ENCODE measurements around the gene PDE4B. TPM values are rescaled to one million over a fixed set of nuclear protein-coding genes. Genes with fewer than 3 reads are reported as not detected.
A peak's percentile ranks its signal among the peaks of the same experiment; 100 is the strongest.

PDE4B gene
- polyA plus RNA-seq, 6 donors from 2014 or later = 126 to 400 (median 150) TPM

DNA sequence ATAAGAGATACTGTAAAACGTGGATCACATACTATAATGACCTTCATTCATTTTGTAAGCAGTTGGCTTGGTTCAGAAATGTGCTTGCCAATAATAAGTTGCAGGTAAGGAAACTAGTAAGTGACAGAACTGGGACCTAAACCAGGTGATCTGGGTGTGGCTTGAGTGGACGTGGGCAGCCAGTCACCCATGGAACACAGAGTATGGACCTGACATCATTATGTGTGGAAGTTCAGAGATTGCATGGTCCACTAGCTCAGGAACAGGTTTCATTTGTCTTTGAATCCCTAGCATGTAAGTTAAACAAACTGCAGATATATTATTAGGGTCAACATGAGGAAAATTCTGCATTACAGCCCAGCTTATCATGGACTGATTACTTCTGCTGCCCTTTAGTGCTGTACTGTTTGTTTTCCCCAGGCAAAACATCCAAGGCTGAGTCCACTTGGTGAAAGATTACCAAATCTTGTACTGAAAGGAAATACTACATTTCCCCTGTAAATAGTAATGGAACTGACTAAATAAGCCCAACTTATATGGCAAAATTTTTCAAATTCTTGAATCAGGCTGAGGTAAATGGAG is 414.0 kb downstream of the PDE4B start:
- Mint-ChIP-seq H3K4me3 (no peak overlapping the region), H3K4me1 (no peaks in the 10 kb centered on the region), H3K27me3 (peaks cover 5 to 19% (median 7%) of the 10 kb centered on the region in 3 donors), H3K36me3 (peaks cover 0 to 8% of the 10 kb centered on the region in 2 donors), H3K9me3 (peaks cover 5 to 12% (median 7%) of the 10 kb centered on the region in 7 donors), H3K27ac (no peak overlapping the region)
- DNase-seq (no peak), ATAC-seq (ENCODE audit: low read depth in 2 of 2) (no peak)

GRCh38 chr1:66207484-66207883 is 414.8 kb downstream of the PDE4B start:
- Mint-ChIP-seq H3K4me1 (no peaks in the 10 kb centered on the region), H3K9me3 (peaks cover 5 to 12% (median 7%) of the 10 kb centered on the region in 7 donors), H3K27ac (no peak overlapping the region), H3K27me3 (peaks cover 5 to 27% (median 7%) of the 10 kb centered on the region in 3 donors), H3K36me3 (peaks cover 0 to 8% of the 10 kb centered on the region in 2 donors), H3K4me3 (no peak overlapping the region)
- ATAC-seq (ENCODE audit: low read depth in 2 of 2) (no peak), DNase-seq (no peak)

GRCh38 chr1:66208632-66209031 is 415.9 kb downstream of the PDE4B start:
- Mint-ChIP-seq H3K9me3 (peaks cover 3 to 9% (median 5%) of the 10 kb centered on the region in 7 donors), H3K27me3 (peaks cover 5 to 32% (median 7%) of the 10 kb centered on the region in 3 donors), H3K36me3 (peaks cover 0 to 8% of the 10 kb centered on the region in 2 donors), H3K4me3 (no peak overlapping the region), H3K27ac (no peak overlapping the region), H3K4me1 (no peaks in the 10 kb centered on the region)
- ATAC-seq (ENCODE audit: low read depth in 2 of 2) = no peak
- DNase-seq = no peak

GRCh38 chr1:66210635-66211244 is 418.0 kb downstream of the PDE4B start:
- peaks cover 0 to 5% (median 2%) of the 10 kb centered on the region in 7 donors for H3K9me3 Mint-ChIP-seq
- peaks cover 0 to 19% (median under 1%) of the 10 kb centered on the region in 3 donors for H3K27me3 Mint-ChIP-seq
- H3K4me1 Mint-ChIP-seq = no peaks in the 10 kb centered on the region
- peaks cover 0 to 4% of the 10 kb centered on the region in 2 donors for H3K36me3 Mint-ChIP-seq
- ATAC-seq (ENCODE audit: low read depth in 2 of 2) (no peak), DNase-seq (no peak)
- H3K4me3 Mint-ChIP-seq = no peak overlapping the region
- H3K27ac Mint-ChIP-seq = no peak overlapping the region

GRCh38 chr1:66211521-66211920 is 418.8 kb downstream of the PDE4B start:
- Mint-ChIP-seq H3K27me3 (peaks cover 0 to 13% (median 0%) of the 10 kb centered on the region in 3 donors), H3K4me3 (no peak overlapping the region), H3K9me3 (peaks cover 0 to 5% (median 2%) of the 10 kb centered on the region in 7 donors), H3K36me3 (peaks cover 0 to 4% of the 10 kb centered on the region in 2 donors), H3K4me1 (no peaks in the 10 kb centered on the region), H3K27ac (no peak overlapping the region)
- DNase-seq (no peak), ATAC-seq (ENCODE audit: low read depth in 2 of 2) (no peak)

DNA sequence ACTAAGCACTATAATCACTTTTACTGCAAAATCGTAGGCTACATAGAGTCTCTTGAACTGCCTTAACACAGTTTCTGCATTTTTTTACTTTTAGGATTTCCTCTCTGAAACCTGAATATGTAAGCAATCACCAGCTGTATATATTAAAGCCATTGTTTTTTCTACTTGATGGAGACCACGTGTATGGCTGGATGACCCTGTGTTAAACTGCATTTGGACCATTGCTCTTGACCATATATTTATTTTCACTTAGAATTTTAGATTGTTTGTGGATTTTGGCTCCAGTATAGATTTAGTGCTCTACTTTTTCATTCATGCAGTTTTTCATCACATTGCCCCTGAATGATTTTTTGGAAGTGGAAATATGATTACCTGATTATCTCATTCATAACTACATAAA is 420.8 kb downstream of the PDE4B start:
- no peak overlapping the region for H3K27ac Mint-ChIP-seq
- DNase-seq (no peak), ATAC-seq (ENCODE audit: low read depth in 2 of 2) (no peak)
- H3K4me3 Mint-ChIP-seq = peak overlapping the region in 1 of 8 donors; percentile 43
- H3K4me1 Mint-ChIP-seq = no peaks in the 10 kb centered on the region
- H3K36me3 Mint-ChIP-seq = peaks cover 0 to 4% of the 10 kb centered on the region in 2 donors
- peaks cover 0 to 5% (median 2%) of the 10 kb centered on the region in 7 donors for H3K9me3 Mint-ChIP-seq
- H3K27me3 Mint-ChIP-seq = peaks cover 0 to 13% (median 0%) of the 10 kb centered on the region in 3 donors

DNA sequence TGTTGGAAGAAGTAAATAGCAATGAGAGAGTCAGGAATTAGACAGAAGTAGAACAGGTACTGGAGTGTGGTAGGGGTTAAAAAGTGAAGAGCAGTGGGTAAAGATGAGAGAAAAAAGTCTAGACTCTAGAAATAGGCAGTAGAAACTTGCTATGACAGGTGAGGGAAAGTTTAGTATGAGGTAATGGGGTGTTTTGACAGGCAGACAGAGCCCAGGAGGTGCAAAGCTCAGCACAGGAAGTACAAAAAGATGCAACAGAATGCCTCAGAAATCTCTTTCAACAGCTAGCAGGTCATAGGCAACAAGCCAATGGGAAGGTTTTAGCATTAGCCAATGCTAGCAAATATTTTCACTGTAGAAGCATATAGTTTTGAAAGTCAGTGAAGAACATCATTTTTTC is 422.2 kb downstream of the PDE4B start:
- peaks cover 0 to 5% (median 2%) of the 10 kb centered on the region in 7 donors for H3K9me3 Mint-ChIP-seq
- H3K4me3 Mint-ChIP-seq = no peak overlapping the region
- peaks cover 0 to 13% (median 0%) of the 10 kb centered on the region in 3 donors for H3K27me3 Mint-ChIP-seq
- H3K27ac Mint-ChIP-seq = no peak overlapping the region
- H3K36me3 Mint-ChIP-seq = peaks cover 0 to 4% of the 10 kb centered on the region in 2 donors
- DNase-seq (no peak), ATAC-seq (ENCODE audit: low read depth in 2 of 2) (peak in 1 of 2 donors; percentile 34)
- H3K4me1 Mint-ChIP-seq = no peaks in the 10 kb centered on the region

- H3K27ac Mint-ChIP-seq = no peak overlapping the region
- peaks cover 0 to 10% (median 0%) of the 10 kb centered on the region in 3 donors for H3K27me3 Mint-ChIP-seq
- H3K9me3 Mint-ChIP-seq = peaks cover 0 to 5% (median 2%) of the 10 kb centered on the region in 7 donors
- H3K36me3 Mint-ChIP-seq = peaks cover 0 to 4% of the 10 kb centered on the region in 2 donors
- DNase-seq (no peak), ATAC-seq (ENCODE audit: low read depth in 2 of 2) (no peak)
- H3K4me1 Mint-ChIP-seq = no peaks in the 10 kb centered on the region
- no peak overlapping the region for H3K4me3 Mint-ChIP-seq
These were observed 424.3 kb downstream of the PDE4B start for GRCh38 chr1:66217021-66217420.

DNA sequence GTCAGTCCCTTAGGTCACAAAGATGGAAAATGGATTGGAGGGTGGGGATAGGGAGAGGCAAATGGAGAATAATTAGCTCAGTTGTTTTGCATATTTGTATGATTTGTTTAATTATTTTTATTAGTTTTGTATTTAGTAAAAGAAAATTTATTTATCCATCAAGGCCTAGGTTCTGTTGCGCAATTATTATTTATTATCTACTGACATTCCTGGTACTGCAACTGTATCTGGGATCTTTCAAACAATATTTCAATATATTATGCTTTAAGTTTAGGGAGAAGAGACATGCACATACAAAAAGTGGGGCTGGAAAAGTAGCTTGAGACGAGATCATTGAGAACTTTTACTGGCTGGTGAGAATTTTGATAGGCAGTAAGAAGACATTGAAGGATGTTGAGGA is 424.9 kb downstream of the PDE4B start:
- ATAC-seq (ENCODE audit: low read depth in 2 of 2) = no peak
- Mint-ChIP-seq H3K9me3 (peaks cover 0 to 5% (median 2%) of the 10 kb centered on the region in 7 donors), H3K4me3 (no peak overlapping the region), H3K27ac (no peak overlapping the region), H3K27me3 (peaks cover 0 to 4% (median 0%) of the 10 kb centered on the region in 3 donors), H3K4me1 (no peaks in the 10 kb centered on the region), H3K36me3 (peaks cover 0 to 4% of the 10 kb centered on the region in 2 donors)
- no peak for DNase-seq

DNA sequence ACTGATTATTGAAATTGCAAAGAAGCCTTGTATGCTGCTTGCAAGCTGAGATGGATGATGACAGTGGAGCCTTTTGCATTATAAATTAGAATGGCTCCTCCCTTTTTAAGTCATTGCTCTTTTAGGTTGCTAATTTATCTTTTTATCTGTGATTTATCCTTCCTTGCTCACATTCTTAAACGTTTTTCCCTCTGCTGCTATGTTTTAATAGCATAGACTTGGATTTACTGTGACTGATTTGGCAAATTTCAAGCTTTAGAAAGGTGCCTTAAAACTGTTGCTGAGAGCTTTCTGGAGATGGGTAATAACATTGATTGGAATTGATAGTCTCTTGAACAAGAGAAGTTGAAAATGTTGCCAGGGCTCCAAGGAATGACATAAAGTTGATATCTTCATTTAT is 427.8 kb downstream of the PDE4B start:
- Mint-ChIP-seq H3K36me3 (peaks cover 0 to 3% of the 10 kb centered on the region in 2 donors), H3K27me3 (peaks cover 4 to 22% (median 15%) of the 10 kb centered on the region in 3 donors), H3K9me3 (peaks cover 0 to 3% (median 2%) of the 10 kb centered on the region in 7 donors), H3K4me3 (no peak overlapping the region), H3K4me1 (no peaks in the 10 kb centered on the region), H3K27ac (no peak overlapping the region)
- no peak for ATAC-seq (ENCODE audit: low read depth in 2 of 2)
- DNase-seq = no peak

GRCh38 chr1:66223681-66224080 is 431.0 kb downstream of the PDE4B start:
- peak overlapping the region in 1 of 6 donors; percentile 1 for H3K27ac Mint-ChIP-seq
- H3K4me1 Mint-ChIP-seq = no peaks in the 10 kb centered on the region
- H3K27me3 Mint-ChIP-seq = peaks cover 4 to 22% (median 15%) of the 10 kb centered on the region in 3 donors
- no peaks in the 10 kb centered on the region for H3K36me3 Mint-ChIP-seq
- H3K4me3 Mint-ChIP-seq = no peak overlapping the region
- DNase-seq (no peak), ATAC-seq (ENCODE audit: low read depth in 2 of 2) (no peak)
- H3K9me3 Mint-ChIP-seq = no peaks in the 10 kb centered on the region

DNA sequence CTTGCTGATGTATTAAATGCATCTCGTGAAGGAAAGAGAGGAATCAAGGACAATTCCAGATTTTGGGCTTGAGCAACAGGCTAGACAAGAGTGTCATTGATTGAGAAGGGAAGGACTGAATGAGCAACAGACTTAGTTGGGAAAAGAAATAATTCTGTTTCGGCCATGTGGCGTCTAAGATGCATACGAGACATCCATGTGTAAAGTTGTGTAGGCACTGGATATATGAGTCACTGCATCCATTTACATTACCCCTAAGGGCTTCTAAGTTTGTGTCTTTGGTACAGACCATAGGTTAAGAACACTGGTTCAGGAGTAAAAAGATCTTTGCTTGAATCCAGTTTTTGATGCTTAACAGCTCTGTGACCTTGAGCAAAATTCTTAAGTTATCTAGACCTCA is 434.3 kb downstream of the PDE4B start:
- Mint-ChIP-seq H3K4me3 (no peak overlapping the region), H3K4me1 (no peaks in the 10 kb centered on the region), H3K27ac (no peak overlapping the region), H3K9me3 (no peaks in the 10 kb centered on the region), H3K36me3 (no peaks in the 10 kb centered on the region), H3K27me3 (peaks cover 4 to 22% (median 15%) of the 10 kb centered on the region in 3 donors)
- DNase-seq = no peak
- no peak for ATAC-seq (ENCODE audit: low read depth in 2 of 2)

GRCh38 chr1:66227966-66228365 is 435.3 kb downstream of the PDE4B start:
- H3K4me3 Mint-ChIP-seq = no peak overlapping the region
- DNase-seq (no peak), ATAC-seq (ENCODE audit: low read depth in 2 of 2) (no peak)
- H3K27ac Mint-ChIP-seq = no peak overlapping the region
- H3K9me3 Mint-ChIP-seq = no peaks in the 10 kb centered on the region
- H3K27me3 Mint-ChIP-seq = peaks cover 4 to 22% (median 15%) of the 10 kb centered on the region in 3 donors
- no peaks in the 10 kb centered on the region for H3K36me3 Mint-ChIP-seq
- no peaks in the 10 kb centered on the region for H3K4me1 Mint-ChIP-seq

DNA sequence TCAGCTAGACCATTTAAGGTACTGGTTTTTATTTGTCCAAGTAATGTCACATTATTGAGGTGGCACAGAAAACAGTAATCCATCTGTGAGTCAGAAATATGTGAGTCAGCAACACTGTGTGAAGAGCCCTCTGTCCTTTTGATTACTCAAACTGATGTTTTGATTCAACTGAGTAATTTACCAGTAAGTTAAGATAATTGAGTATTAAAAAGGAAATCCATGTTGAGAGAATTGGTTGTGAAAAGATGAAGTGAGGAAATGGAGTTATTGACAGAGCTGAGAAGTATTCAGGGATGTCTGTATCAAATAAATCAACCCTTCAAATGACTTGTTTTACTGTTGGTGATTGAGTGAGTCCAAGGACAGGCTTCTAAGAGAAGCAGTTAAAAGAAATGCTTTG is 438.5 kb downstream of the PDE4B start:
- H3K9me3 Mint-ChIP-seq = no peaks in the 10 kb centered on the region
- no peak for ATAC-seq (ENCODE audit: low read depth in 2 of 2)
- no peak for DNase-seq
- H3K27ac Mint-ChIP-seq = peak overlapping the region in 1 of 6 donors; percentile 29
- H3K36me3 Mint-ChIP-seq = no peaks in the 10 kb centered on the region
- H3K4me3 Mint-ChIP-seq = no peak overlapping the region
- no peaks in the 10 kb centered on the region for H3K4me1 Mint-ChIP-seq
- H3K27me3 Mint-ChIP-seq = peaks cover 0 to 11% (median 0%) of the 10 kb centered on the region in 3 donors

Measured in naive B cell (primary cell).